Measurements from ENCODE around the gene IFITM10. TPM values are rescaled to one million over a fixed set of nuclear protein-coding genes. Genes with fewer than 3 reads are reported as not detected.

Gene IFITM10
- polyA plus RNA-seq, 1 of the 3 experiments (the other 2 are of a cell fraction), result 0.21 TPM

DNA sequence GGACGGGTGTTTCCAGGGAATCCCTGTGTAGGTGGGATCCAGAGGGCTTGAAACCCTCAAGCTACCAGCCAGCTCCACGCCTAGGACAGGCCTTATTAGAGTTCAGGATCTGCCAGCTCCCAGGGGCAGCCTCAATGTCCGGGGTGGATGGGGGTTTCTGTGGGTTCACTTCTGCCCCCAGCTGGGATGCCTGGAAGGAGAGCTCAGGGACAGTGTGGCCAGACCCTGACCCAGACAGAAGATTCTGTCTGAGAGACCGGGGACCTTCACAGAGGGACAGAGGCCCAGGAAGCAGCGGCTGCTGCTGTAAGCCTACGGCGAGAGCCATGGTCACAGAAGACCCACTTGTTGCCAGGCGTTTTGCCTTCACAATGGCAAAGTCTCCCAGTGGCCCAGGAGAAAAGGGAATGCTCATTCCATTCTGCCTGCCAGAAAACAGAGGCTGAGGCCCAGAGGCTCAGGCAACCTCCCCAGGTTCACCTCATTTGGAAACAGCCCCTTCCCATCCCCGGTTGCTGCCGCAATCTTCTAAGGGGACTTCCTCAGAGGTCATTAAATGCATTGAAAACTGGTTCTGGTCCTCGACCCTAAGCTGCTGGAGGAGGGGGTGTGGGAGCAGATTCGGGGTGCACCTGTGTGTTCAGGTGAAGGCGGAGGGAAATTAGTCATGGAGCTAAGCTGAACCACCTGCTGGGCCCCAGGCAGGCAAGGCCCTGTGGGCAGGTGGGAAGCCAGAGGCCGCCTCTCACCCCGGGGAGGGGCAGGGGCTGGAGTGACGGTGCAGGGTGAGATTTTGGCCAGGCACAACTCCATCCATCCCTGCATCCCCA is 58.3 kb downstream of the IFITM10 start (continued):
- TF ChIP-seq, protein P1, sequence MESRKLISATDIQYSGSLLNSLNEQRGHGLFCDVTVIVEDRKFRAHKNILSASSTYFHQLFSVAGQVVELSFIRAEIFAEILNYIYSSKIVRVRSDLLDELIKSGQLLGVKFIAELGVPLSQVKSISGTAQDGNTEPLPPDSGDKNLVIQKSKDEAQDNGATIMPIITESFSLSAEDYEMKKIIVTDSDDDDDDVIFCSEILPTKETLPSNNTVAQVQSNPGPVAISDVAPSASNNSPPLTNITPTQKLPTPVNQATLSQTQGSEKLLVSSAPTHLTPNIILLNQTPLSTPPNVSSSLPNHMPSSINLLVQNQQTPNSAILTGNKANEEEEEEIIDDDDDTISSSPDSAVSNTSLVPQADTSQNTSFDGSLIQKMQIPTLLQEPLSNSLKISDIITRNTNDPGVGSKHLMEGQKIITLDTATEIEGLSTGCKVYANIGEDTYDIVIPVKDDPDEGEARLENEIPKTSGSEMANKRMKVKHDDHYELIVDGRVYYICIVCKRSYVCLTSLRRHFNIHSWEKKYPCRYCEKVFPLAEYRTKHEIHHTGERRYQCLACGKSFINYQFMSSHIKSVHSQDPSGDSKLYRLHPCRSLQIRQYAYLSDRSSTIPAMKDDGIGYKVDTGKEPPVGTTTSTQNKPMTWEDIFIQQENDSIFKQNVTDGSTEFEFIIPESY (IDR thresholded peaks at IDR 0.05; ENCODE audit: borderline replicate concordance, low read depth), result no peak
- no peak for TF ChIP-seq POLR2AphosphoS5 (IDR thresholded peaks at IDR 0.05; ENCODE audit: low read depth, low read length)
- TF ChIP-seq, protein P2, sequence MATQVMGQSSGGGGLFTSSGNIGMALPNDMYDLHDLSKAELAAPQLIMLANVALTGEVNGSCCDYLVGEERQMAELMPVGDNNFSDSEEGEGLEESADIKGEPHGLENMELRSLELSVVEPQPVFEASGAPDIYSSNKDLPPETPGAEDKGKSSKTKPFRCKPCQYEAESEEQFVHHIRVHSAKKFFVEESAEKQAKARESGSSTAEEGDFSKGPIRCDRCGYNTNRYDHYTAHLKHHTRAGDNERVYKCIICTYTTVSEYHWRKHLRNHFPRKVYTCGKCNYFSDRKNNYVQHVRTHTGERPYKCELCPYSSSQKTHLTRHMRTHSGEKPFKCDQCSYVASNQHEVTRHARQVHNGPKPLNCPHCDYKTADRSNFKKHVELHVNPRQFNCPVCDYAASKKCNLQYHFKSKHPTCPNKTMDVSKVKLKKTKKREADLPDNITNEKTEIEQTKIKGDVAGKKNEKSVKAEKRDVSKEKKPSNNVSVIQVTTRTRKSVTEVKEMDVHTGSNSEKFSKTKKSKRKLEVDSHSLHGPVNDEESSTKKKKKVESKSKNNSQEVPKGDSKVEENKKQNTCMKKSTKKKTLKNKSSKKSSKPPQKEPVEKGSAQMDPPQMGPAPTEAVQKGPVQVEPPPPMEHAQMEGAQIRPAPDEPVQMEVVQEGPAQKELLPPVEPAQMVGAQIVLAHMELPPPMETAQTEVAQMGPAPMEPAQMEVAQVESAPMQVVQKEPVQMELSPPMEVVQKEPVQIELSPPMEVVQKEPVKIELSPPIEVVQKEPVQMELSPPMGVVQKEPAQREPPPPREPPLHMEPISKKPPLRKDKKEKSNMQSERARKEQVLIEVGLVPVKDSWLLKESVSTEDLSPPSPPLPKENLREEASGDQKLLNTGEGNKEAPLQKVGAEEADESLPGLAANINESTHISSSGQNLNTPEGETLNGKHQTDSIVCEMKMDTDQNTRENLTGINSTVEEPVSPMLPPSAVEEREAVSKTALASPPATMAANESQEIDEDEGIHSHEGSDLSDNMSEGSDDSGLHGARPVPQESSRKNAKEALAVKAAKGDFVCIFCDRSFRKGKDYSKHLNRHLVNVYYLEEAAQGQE (IDR thresholded peaks at IDR 0.05; ENCODE audit: low read depth, low read length), result no peak

DNA sequence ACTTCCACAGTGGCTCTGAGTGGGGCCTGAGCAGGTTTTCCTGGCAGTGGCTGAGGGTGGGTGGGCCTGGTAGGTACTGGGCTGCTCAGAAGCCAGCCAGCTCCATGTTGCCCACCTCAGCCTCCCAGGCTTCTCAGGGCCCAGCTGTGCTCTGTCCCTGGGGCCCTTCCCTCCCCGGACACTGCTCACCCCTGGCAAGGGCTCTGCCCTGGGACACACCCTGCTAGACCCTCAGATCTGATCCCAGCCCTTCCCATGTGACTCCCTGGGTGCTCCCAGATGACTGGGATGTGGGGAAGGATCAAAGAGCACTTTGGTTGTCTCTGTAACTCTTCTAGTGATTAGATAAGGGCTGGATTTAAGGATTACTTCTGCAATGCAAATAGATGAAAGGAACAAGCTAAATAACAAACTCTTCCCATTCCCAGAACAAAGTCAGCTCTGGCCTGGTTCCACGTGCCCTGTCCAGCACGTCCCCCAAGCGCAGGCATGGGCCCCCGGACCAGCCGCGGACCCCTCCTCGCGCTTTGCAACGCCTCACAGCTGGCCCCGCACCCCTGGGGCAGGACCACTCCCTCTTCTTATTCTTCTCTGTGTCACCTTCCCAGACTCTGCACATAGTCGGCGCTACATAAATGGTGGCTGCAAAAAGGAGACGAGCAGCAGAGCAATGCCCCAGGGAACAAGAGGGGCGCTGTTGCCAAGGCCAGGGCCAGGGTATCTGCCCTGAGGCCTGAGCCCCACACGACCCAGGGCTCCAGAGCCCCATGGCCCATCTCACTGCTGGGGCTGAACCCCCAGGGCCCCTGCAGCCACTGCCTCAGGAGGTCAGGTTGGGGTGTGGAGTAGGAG is 59.1 kb downstream of the IFITM10 start:
- no peaks in the 10 kb centered on the region for H3K36me3 ChIP-seq (replicated peaks in 1 of 2; ENCODE audit: control insufficient read depth in 1 of 2, insufficient read depth in 2 of 2, low read length in 1 of 2)
- no peaks in the 10 kb centered on the region for H4K20me1 ChIP-seq (ENCODE audit: insufficient read depth)
- no peaks in the 10 kb centered on the region for H3K27me3 ChIP-seq (ENCODE audit: insufficient read depth)
- no peaks in the 10 kb centered on the region for H3F3A ChIP-seq (replicated peaks; ENCODE audit: insufficient read depth)
- no peak overlapping the region for H3K4me3 ChIP-seq (ENCODE audit: low read depth in 2 of 2, low read length in 1 of 2)
- H2AFZ ChIP-seq (ENCODE audit: low read depth), result no peak overlapping the region
- 60% methylated on average over 15 of the region's 16 CpGs for WGBS (ENCODE audit: low lambda C conversion rate)
- ChIA-PET CTCF (interaction anchor here (0.7 to 5.8 kb wide), 11 partner anchors 9 to 491 kb away, joined by 3 to 585 read pairs (median 25); partner anchors contain the start of genes IFITM10 and SYT8), POLR2A (no interaction called here)
- DNase-seq, result no peak
- H3K79me2 ChIP-seq (ENCODE audit: insufficient read depth), result no peaks in the 10 kb centered on the region
- no peaks in the 10 kb centered on the region for H3K9me2 ChIP-seq
- H3K9me3 ChIP-seq, result no peaks in the 10 kb centered on the region
- no peak overlapping the region for H3K27ac ChIP-seq (ENCODE audit: low read depth in 2 of 2, low read length in 1 of 2)
- H3K9ac ChIP-seq, result no peak overlapping the region
- H3K4me1 ChIP-seq (ENCODE audit: control insufficient read depth in 1 of 2, insufficient read depth in 2 of 2, low read depth in 1 of 2, low read length in 1 of 2), result peaks cover 6 to 13% of the 10 kb centered on the region in 2 experiments; a peak in 2 of 4 replicates
- H3K4me2 ChIP-seq, result no peak overlapping the region
- TF ChIP-seq TEAD4 (IDR thresholded peaks at IDR 0.05; ENCODE audit: borderline replicate concordance, insufficient read depth) (no peak), SMC3 (IDR thresholded peaks at IDR 0.05; ENCODE audit: low read depth, low read length) (no peak), SIN3A (IDR thresholded peaks at IDR 0.05; ENCODE audit: borderline replicate concordance, low read depth, low read length) (no peak), USF2 (IDR thresholded peaks at IDR 0.05; ENCODE audit: borderline replicate concordance, low read depth, low read length) (no peak), EP300 (IDR thresholded peaks at IDR 0.05; ENCODE audit: borderline replicate concordance in 1 of 2, low read depth in 1 of 2, low read length in 1 of 2) (no peak), GABPA (IDR thresholded peaks at IDR 0.05; ENCODE audit: low read depth) (no peak), YY1 (IDR thresholded peaks at IDR 0.05; ENCODE audit: low read depth) (no peak), NFIC (IDR thresholded peaks at IDR 0.05; ENCODE audit: borderline replicate concordance) (no peak), NRF1 (IDR thresholded peaks at IDR 0.05; ENCODE audit: low read depth, low read length) (no peak), FOXM1 (IDR thresholded peaks at IDR 0.05; ENCODE audit: low read depth) (no peak), GATA2 (CRISPR knock-in tag; IDR thresholded peaks at IDR 0.05) (no peak), JUND (IDR thresholded peaks at IDR 0.05) (no peak)
- TF ChIP-seq, protein P3, sequence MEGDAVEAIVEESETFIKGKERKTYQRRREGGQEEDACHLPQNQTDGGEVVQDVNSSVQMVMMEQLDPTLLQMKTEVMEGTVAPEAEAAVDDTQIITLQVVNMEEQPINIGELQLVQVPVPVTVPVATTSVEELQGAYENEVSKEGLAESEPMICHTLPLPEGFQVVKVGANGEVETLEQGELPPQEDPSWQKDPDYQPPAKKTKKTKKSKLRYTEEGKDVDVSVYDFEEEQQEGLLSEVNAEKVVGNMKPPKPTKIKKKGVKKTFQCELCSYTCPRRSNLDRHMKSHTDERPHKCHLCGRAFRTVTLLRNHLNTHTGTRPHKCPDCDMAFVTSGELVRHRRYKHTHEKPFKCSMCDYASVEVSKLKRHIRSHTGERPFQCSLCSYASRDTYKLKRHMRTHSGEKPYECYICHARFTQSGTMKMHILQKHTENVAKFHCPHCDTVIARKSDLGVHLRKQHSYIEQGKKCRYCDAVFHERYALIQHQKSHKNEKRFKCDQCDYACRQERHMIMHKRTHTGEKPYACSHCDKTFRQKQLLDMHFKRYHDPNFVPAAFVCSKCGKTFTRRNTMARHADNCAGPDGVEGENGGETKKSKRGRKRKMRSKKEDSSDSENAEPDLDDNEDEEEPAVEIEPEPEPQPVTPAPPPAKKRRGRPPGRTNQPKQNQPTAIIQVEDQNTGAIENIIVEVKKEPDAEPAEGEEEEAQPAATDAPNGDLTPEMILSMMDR (IDR thresholded peaks at IDR 0.05), result no peak
- TF ChIP-seq, protein P4, sequence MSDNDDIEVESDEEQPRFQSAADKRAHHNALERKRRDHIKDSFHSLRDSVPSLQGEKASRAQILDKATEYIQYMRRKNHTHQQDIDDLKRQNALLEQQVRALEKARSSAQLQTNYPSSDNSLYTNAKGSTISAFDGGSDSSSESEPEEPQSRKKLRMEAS (IDR thresholded peaks at IDR 0.05; ENCODE audit: low read depth), result no peak
- TF ChIP-seq, protein P1 (IDR thresholded peaks at IDR 0.05; ENCODE audit: borderline replicate concordance, low read depth), result no peak

Measured in SK-N-SH (cell line).